Stimulated activated CD4-positive, alpha-beta T cell treated with anti-CD3 and anti-CD28 coated beads, TNF-alpha, amount 100 ng/mL, for 1 hour (primary cell): ENCODE measurements around the gene SPINT2.

ENCODE experiments used
- DNase-seq, 3 donors: peaks; one replicate each; pipeline ENCODE4 v3.0.0-alpha.2; 2020; ENCODE audit warnings: low read depth in 3 of 3, low spot score in 1 of 3

Gene SPINT2

DNA sequence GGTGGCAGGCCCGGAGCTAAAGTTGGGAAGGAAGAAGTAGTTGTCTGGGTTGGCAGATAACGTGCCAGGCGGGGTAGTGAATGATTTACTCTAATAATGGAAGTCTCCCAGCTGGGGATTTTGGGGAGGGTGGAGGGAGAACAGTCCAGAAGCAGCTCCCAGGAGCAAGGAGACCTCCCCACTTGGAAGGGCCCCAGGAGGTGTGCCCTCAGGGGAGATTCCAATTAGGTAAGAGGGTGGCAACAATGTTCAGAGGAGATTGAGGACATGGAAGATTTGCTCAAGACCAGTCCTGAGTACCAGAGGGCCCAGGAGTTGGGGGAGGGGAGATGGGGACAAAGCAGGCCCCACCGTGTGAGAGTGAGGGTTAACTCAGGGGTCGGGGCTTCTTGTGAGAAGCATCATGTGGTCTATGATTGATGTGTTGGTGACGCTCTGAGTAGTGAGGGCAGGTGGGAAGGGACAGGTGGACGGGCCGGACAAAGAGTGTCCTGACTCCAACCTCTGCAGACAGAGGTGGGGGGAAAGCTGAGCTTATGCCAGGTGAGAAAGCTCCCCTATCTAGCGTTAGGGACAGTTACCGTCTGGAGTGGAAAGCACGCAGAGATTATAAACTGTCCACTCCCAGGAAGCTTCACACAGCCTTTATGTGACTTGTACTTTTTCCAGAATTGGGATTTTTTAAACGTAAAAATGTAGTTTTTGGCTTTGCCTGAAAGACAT lies 3.5 kb downstream of the SPINT2 start:
- no peak for DNase-seq

DNA sequence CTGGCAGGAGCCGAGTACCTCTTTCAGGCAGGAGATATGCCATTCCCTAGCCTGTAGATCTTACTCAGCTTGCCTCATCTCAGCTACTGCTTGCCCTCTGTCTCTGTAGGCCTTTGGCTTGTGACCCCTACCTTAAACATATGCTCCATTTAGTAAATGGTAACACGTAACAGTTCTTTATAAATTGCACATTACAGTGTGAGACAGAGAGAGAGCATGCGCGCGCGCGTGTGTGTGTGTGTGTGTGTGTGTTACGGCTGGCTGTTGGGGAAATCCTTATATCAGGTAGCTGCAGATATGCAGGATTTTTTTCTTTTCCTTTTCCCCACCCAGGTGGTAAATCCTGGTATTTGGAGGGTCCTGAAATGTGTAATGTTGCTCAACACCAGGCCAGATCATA lies 4.2 kb downstream of the SPINT2 start:
- no peak for DNase-seq

DNA sequence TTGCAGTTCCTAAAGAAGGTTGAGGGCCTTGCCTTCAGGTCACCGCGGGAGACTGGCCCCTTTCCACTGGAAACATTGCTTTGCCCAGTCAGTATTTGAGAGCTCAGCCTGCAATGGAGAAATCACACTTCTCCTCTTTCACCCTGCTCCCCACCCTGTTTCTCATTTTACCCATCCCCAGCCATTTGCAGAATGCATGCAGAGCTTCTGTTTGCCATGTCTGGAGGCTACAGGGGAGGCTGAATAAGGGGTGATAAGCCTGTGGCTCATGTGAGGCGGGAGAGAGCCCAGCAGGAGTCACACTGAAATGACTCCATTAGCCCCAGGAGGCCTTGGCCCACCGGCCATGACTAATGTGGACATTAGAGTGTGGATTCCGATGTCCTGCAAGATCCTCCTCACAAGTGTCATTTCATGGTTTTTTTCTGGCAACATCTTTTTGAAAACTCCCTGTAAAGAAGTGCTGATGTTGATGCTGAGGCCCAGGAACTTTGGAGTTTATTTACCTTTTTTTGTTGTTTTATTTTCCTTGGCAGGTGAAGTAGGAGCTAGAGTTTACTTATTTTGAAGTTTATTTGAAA lies 6.3 kb downstream of the SPINT2 start:
- no peak for DNase-seq

DNA sequence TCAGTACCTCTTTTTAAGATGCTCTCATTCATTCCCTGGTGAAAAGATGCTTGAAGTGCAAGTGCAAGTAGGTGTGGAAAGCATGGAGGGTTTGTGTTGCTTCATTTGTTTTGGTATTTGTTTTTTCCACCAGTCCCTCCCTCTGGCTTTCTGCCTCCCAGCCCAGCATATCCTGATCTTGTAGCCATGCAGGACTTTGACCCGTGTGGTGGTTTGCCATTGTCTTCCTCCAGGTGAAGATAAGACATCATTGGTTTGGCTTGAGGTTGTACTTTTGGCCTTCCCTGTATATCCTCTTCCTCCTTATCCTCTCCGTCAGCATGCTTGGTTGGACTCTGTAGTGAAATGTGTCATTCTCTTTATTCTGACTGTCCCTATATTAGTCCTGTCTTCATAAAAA lies 9.1 kb downstream of the SPINT2 start:
- DNase-seq: no peak

DNA sequence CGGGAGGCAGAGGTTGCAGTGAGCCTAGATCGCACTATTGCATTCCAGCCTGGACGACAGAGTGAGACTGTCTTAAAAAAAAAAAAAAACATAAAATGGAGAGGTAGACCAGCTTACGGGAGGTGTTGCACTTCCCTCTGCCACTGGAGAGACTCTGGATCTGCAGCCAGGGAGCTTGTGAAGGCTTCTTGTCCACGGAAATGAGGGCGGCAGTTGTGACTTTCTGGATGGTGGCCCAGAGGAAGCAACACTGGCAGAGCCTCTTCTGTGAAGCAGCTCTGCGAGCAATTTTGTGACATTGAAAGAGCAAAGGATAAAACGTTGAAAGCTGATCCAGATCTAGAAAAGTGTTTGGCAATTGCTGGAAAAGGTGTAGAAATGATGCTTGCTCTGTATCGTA lies 10.4 kb downstream of the SPINT2 start:
- DNase-seq: no peak

DNA sequence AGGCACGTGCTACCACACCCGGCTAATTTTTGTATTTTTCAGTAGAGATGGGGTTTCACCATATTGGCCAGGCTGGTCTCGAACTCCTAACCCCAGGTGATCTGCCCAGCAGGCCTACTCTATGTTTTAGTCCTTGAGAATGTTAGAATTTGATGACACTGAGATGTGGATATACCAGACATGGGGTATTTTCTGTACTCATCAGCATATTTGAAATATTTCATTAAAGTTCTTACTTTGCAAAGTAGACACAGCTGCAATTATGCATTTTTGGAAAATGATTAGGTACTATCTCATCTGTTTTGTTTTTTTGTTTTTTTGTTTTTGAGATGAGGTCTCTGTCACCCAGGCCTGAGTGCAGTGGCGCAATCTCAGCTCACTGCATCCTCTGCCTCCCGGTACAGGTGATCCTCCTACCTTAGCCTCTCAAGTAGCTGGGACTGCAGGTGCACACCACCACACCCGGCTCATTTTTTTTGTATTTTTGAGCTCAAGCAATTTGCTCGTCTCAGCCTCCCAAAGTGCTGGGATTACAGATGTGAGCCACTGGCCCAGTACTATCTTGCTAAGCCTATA lies 12.7 kb downstream of the SPINT2 start:
- no peak for DNase-seq

DNA sequence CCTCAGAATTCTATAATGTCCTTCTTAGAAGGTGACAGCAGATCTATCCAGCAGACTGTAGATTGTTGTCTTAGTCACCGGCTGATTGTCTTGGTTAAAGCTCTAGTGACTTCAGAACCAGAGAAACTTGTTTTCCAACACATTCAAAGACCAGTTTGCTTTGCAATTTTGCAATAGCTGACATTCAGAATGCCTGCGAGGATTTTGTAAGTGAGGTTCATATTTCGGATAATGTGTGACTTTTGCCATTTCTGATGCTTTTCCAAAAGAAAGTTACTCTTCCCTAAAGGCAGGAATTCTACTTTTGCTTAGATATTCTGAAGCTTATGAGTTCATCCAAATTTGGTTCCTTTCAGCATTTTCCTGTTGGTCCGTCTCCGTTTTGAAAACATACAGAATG lies 13.2 kb downstream of the SPINT2 start:
- DNase-seq: no peak

DNA sequence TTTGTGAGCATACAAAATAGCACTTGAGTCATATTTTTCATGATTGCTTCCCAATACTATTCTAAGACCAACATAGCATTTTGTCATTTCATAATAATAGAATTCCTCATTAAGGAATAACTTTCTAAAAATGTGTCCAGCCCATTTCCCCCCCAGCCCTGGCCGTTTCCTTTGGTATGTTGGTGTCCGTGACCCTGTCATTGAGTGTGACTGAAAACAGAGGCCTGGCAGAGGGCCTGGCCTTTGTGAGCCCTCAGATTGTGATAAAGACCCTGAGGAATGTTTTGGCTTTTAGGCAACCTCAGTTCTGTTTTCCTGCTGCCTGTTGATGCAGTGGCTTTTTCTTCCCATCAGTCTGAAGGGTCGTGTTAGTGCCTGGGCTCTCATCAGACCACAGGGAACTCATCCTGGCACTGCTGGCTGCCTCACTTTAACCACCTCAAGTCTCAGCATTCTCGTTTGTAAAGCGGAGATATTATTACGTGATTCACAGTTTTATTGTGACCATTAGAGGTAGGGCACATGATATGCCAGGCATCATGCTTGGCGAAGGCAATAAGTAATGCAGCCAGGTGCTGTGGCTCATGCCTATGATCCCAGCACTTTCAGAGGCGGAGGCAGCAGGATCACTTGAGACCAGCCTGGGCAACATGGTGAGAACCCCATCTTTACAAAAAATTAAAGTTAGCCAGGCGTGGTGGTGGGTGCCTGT lies 13.8 kb downstream of the SPINT2 start:
- no peak for DNase-seq

DNA sequence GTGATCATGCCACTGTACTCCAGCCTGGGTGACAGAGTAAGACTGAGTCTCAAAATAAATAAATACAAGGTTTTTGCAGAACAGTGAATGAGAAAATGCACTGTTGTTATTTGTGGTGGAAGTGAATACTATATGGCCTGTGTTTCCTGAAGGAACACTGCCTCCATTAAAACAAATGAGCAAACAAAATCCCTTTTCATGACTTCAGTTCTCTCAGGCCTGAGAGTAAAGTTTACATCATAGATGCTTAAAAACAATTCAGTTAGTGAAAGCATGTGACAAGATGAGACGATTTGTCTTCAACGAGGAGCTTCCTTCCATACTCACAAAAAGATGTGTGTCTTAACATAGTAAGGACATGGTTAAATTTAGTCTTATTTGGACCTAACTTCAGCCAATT lies 14.4 kb downstream of the SPINT2 start:
- DNase-seq: no peak

DNA sequence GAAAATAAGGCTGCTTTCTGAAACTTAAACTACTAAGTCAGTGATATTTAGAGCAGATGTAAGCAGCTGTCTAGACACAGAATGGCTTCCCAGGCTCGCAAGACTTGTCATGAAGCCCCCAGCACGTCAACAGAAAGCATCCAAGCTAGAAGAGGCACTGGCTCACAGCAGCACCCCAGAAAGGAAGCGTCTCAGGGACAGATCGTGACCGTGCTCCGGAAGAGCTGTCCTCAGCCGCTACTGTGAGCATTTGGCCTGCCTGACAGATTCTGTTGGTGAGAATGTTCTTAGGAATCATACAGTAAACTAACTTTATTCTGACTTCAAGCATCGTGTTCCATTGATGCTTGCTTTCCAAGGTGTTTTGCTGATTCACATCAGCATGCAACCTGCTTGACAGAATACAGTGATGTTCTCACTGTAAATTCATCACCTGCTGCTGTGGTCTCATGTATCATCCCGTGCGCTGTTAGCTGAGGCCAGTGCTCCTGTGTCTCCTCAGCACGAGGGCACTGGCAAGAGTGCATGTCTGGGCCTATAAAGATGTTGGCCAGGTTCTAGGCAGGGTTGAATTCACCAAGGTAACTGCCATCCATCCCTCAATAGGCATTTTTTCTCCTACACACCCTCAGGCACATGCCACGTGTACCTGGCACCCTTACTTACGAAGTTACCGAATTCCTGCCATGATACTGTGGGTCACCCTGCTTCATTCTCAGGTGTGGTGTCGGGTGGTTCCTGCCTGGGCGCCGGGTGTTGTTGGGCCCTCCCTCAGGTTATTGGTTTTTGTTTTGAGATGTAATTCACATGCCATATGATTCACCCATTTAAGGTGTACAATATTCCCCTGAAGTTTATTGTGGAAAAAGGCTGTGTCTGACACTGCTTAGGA lies 15.9 kb downstream of the SPINT2 start:
- no peak for DNase-seq

DNA sequence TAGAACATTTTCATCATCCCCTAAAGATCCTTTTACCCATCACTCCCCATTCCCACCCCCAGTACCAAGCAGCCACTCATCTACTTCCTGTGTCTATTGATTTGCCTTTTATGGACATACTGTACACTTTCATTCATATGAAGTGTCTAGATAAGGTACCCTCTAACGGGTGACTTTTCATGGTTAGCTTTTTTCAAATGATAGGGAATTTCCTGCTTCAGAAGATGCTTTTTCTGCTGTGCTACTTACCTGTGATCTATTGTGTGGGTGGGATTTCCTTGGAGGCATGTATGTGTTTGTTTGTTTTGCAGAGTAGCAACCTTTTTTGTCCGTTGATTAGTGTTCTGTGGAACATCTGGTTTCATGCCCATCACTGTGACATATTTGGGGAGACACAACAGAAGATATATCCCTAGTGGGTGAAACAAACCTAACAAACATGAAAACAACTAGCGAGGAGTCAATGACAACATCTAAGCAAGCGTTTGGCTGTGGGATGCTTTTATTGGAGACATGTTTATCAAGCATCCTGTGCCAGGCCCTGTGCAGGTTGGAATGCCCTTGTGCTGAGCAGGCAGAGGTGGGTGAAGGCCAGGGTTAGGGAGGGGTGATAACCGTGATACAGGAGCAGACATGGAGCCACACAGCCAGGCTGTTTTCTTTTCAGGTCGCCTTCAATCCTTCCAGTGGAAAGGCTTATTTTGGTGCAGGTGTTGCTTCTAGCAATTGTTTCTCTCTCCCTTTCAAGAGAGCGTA lies 17.6 kb downstream of the SPINT2 start:
- no peak for DNase-seq

DNA sequence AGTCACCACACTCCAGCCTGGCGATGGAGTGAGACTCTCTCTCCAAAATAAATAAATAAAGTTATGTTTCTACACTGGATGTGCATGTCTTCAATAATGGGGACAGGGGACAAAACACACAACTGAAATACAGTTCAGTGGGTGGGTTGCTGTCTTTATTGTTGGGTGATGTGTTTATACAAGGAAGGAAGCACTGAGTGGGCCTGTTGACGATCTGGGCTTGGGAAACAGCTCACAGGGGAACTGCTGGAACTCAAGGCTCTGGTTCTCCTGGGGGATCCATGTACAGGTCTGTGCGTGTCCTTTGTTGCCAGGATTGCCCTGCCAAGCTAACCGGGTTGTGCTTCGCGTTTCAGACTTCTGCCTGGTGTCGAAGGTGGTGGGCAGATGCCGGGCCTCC lies 18.9 kb downstream of the SPINT2 start:
- DNase-seq: no peak

DNA sequence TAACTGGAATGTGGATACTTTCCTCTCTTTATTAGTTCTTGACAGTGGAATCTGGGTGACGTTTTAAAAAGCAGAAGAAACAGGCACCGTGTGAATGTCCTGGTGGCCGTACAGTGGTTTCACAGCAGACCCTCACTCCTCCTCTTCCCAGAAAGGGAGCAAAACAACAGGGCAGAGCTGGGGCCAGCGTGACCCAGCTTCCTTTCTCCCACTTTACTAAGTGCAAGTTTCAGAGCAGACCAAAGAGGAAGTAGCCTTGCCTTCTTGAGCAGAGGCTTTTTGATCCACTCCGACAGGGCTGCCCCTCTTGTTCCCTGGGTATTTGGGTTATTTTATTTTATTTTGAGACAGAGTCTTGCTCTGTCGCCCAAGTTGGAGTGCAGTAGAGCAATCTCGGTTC lies 20.0 kb downstream of the SPINT2 start:
- DNase-seq: no peak

DNA sequence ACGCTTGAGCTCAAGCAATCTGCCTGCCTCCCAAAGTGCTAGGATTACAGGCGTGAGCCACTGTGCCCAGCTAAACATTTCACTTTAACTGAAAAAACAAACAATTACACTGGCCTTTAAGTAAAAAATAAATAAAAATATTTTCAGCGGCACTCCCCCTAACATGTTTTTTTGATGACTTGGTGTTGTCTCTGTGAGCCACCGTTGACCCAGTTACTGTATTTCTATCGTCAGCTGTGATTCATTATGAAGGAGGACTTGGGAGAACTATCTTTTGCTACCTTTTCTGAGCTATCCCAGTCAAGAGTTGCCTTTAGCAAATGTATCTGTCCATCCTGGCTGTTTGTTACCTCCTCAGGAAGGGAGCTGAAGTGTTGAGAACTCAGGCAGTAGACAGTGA lies 21.2 kb downstream of the SPINT2 start:
- DNase-seq: no peak

DNA sequence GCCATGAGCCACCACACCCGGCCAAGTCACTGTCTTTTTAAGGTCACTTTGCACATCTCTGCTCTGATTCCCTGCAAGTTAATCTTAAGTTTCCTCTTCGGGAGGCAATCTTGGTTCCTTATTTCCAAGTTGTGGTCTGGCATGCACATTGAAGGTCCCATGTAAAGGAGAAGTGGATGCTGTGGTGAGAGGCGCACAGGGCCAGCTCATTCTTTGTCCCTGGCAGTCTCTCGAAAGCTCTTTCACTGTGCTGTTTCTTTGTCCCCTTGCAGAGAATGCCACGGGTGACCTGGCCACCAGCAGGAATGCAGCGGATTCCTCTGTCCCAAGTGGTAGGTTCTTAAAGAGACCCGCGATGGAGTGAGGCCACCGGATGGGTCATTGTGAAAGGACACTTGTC lies 23.2 kb downstream of the SPINT2 start:
- DNase-seq: no peak

DNA sequence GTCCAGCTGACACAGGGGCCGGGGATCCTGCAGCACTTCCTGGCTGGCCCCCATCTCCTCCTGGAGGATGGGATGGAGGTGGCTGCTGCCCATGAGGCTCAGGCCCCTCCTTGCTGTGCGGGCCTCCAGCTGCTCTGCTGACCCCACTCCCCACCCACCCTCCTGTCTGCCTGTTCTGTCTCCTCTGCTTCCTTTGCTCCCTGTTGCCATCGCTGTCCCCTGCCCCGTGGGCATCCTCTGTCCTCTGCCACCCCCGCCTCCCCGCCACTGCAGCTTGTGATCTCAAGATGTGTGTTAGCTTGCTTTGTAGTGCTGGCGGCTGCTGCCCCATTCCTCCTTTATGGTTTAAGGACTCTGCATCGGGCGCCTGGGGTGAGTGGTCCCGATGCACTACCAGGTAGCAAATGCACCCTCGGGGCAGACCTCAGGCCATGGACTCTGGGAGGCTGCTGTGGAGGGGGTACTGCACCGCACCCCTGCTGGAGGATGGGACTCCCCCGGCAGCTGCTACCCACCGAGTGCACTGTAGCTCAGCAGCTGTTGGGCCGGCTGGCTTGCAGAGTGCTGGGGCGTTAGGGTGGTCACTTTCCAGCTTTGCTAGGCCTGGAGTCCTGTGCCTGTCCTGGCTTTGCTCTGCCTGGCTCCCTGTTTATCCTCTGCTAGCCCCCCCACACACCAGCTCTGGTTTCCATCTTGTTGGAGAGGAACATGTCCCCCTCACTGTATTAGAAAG lies 23.9 kb downstream of the SPINT2 start:
- DNase-seq: no peak

DNA sequence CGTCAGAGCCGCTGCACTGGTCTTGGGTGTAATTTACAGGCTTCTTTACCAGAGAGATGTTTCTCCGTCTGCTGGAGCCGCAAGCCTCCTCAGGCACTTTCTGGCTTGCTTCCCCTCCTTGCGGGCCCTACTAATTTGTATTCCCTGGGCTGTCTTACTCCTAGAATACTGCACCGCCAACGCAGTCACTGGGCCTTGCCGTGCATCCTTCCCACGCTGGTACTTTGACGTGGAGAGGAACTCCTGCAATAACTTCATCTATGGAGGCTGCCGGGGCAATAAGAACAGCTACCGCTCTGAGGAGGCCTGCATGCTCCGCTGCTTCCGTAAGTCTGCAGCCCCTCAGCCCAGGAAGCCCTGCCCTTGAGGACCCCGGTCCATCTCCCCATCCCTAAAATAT lies 25.6 kb downstream of the SPINT2 start:
- DNase-seq: no peak

DNA sequence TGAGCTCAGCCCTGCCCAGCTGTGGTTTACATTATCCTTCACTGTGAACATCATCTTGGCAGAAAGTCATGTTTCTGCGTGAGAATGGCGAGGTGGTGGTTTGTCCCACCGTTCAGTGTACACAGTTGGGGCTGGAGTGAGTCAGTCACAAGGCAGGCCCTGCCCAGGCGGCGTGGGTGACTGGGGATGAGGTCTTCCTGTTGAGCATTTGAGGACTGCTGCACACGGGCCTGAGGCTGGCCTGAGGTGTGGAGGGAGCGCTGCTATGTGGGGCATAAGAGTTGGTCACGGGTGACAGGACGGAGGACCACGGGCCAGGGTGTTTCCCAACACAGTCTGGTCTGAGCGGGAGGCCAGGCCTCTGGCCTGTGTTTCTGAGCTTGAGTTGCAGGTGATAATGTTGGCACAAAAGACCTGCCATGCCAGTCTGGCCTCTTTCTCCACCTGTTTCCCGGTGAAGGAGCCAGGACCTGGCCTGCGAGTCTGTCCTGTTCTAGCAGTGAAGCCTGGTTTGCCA lies 26.3 kb downstream of the SPINT2 start:
- DNase-seq: no peak

DNA sequence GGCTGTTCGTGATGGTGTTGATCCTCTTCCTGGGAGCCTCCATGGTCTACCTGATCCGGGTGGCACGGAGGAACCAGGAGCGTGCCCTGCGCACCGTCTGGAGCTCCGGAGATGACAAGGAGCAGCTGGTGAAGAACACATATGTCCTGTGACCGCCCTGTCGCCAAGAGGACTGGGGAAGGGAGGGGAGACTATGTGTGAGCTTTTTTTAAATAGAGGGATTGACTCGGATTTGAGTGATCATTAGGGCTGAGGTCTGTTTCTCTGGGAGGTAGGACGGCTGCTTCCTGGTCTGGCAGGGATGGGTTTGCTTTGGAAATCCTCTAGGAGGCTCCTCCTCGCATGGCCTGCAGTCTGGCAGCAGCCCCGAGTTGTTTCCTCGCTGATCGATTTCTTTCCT lies 27.5 kb downstream of the SPINT2 start:
- DNase-seq: no peak

DNA sequence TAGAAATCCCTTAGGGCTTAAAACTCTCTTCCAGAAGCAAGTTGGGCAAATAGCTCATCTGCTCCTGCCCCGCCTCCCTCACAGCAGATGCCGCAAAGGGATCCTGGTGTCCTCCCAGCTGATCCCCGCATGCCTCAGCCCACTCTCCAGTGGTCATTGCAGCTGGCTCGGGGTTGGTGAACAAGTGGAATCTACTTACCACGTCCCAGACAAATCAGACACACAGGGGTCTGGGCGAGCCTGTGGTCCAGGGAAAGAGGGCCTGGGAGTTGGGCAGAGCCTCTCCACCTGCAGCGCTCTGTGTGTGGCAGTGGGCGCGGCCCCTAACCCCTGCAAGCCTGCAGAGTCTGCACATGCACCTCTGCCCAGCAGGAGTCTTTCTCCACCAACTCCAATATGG lies 28.9 kb downstream of the SPINT2 start:
- no peak for DNase-seq
